Caco-2 (cell line): ENCODE results near the gene ZG16. TPM values are rescaled to one million over a fixed set of nuclear protein-coding genes. Genes with fewer than 3 reads are reported as not detected.
A peak's percentile ranks its signal among the peaks of the same experiment; 100 is the strongest.

ENCODE experiments used
- BruUV-seq: library from RNA; stranded (reverse); fragments of 400-500 nt; replicated peaks from 2 replicates; lab custom pipeline; 2021; lab: Mats Ljungman, UMichigan
- CTCF ChIA-PET: fragments of 300-600 bp; sonication (Branson Sonifier 250); formaldehyde crosslinking; loops from one replicate; lab custom pipeline; 2022; ENCODE audit warnings: antibody characterized with exemption; lab: Charles Lee
- POLR2A ChIA-PET: fragments of 300-600 bp; sonication (Branson Sonifier 250); formaldehyde crosslinking; loops from one replicate; lab custom pipeline; 2022; ENCODE audit warnings: antibody characterized with exemption; lab: Charles Lee
- DNase-seq, 2 experiments: peaks; one replicate each; pipeline versions ENCODE4 v3.0.0 to v3.0.0-alpha.2; 2020 to 2022
- H3K27me3 ChIP-seq: replicated peaks from 2 replicates; pipeline ENCODE4 v1.6.0; 2011; ENCODE audit warnings: low read length; ENCODE audit not compliant: control insufficient read depth, insufficient read depth
- H3K36me3 ChIP-seq: 2 replicates; pipeline ENCODE4 v1.5.1; 2011; ENCODE audit warnings: low read length; ENCODE audit not compliant: control insufficient read depth, insufficient read depth
- H3K4me1 ChIP-seq: fragments of 250-450 bp; sonication (Bioruptor Pico); 2 replicates; pipeline ENCODE4 v1.5.1; 2020; ENCODE audit warnings: mild to moderate bottlenecking
- H3K4me3 ChIP-seq: 2 replicates; pipeline ENCODE4 v1.5.1; 2011; ENCODE audit warnings: low read depth, mild to moderate bottlenecking, control low read depth, low read length
- H3K9me3 ChIP-seq: fragments of 250-450 bp; sonication (Bioruptor Pico); 2 replicates; pipeline ENCODE4 v1.5.1; 2020; ENCODE audit warnings: mild to moderate bottlenecking, moderate library complexity
- H3K27ac Mint-ChIP-seq: one replicate; pipeline ENCODE4 v1.8.0; 2022; ENCODE audit warnings: mixed read lengths; ENCODE audit not compliant: unreplicated experiment
- H3K27me3 Mint-ChIP-seq: one replicate; pipeline ENCODE4 v1.8.0; 2022; ENCODE audit warnings: mixed read lengths; ENCODE audit not compliant: insufficient read depth, unreplicated experiment
- H3K36me3 Mint-ChIP-seq: one replicate; pipeline ENCODE4 v1.8.0; 2022; ENCODE audit warnings: mild to moderate bottlenecking, mixed read lengths; ENCODE audit not compliant: insufficient read depth, unreplicated experiment
- H3K4me1 Mint-ChIP-seq: one replicate; pipeline ENCODE4 v1.8.0; 2022; ENCODE audit warnings: low read depth, mixed read lengths; ENCODE audit not compliant: unreplicated experiment
- H3K4me3 Mint-ChIP-seq: one replicate; pipeline ENCODE4 v1.8.0; 2022; ENCODE audit warnings: mild to moderate bottlenecking, moderate library complexity, mixed read lengths; ENCODE audit not compliant: unreplicated experiment
- H3K9me3 Mint-ChIP-seq: one replicate; pipeline ENCODE4 v1.8.0; 2022; ENCODE audit warnings: mixed read lengths; ENCODE audit not compliant: unreplicated experiment
- intact Hi-C: fragments of 100-400 bp; cut with micrococcal nuclease; formaldehyde crosslinking; loops from one replicate; pipeline ENCODE4 v1.10.0; 2022; ENCODE audit not compliant: unreplicated experiment
- total RNA-seq: library from RNA; stranded (reverse); gene quantifications from 2 replicates; pipeline ENCODE4 v1.2.3, GENCODE V29; 2022
- TF ChIP-seq, protein P1 (sequence below), 2 experiments: fragments of 200-600 bp in 1 of 2; IDR thresholded peaks; 1 replicate in 1 of 2; 2 replicates in 1 of 2; pipeline versions ENCODE4 v1.5.1 to v1.8.0; 2011 to 2022; ENCODE audit warnings: antibody characterized with exemption in 1 of 2, control low read depth in 1 of 2, inconsistent platforms in 1 of 2, low read depth in 1 of 2, low read length in 1 of 2, mild to moderate bottlenecking in 1 of 2, moderate library complexity in 1 of 2; ENCODE audit not compliant: insufficient read depth in 1 of 2, severe bottlenecking in 1 of 2, unreplicated experiment in 1 of 2

Gene ZG16
- total RNA-seq, 1 experiment from 2014 or later: 1.9 TPM

DNA sequence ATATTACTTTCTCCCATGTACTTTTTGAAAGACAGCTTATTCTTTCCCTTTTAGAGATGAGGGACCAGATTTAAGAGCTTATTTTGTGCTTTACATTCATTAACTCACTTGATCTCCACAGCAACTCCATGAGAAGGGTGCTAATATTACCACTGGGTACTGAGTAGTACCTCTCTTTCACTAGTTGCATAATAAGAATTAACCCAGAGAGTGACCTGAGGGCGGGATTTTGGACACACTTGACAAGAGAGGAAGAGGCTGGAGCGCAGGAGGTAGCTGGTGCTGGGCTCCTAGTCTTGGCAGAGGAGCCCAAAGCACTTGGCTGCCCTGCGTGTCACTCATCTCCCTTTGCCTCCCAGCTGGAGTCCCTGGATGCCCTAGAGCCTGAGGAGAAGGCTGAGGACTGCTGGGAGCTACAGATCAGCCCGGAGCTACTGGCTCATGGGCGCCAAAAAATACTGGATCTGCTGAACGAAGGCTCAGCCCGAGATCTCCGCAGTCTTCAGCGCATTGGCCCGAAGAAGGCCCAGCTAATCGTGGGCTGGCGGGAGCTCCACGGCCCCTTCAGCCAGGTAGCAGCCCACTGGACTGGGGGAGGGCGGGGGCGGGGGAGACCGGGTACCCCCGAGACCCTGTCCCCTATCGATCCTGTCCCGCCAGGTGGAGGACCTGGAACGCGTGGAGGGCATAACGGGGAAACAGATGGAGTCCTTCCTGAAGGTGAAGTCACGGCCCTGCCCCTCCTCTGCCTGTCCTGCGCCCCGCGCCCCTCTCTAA, 26.6 kb downstream of the ZG16 start:
- intact Hi-C loops: loop anchor here (2.0 to 5.0 kb wide), 2 partner anchors 14 to 102 kb away; partner anchors contain the start of gene KIF22
- POLR2A ChIA-PET: interaction anchor here (0.6 to 0.9 kb wide), 3 partner anchors 15 to 157 kb away, joined by 3 to 4 read pairs (median 3); partner anchors contain the start of gene TMEM219
- no peak for DNase-seq
- H3K4me3 Mint-ChIP-seq: peak overlapping the region; percentile 79
- Histone ChIP-seq H3K36me3 (peaks cover 12% of the 10 kb centered on the region), H3K4me1 (peaks cover 17% of the 10 kb centered on the region; the same call in 1 of the 2 replicates), H3K4me3 (peak overlapping the region; percentile 59), H3K27me3 (no peaks in the 10 kb centered on the region), H3K9me3 (no peaks in the 10 kb centered on the region)
- H3K9me3 Mint-ChIP-seq: no peaks in the 10 kb centered on the region
- TF ChIP-seq, protein P1, sequence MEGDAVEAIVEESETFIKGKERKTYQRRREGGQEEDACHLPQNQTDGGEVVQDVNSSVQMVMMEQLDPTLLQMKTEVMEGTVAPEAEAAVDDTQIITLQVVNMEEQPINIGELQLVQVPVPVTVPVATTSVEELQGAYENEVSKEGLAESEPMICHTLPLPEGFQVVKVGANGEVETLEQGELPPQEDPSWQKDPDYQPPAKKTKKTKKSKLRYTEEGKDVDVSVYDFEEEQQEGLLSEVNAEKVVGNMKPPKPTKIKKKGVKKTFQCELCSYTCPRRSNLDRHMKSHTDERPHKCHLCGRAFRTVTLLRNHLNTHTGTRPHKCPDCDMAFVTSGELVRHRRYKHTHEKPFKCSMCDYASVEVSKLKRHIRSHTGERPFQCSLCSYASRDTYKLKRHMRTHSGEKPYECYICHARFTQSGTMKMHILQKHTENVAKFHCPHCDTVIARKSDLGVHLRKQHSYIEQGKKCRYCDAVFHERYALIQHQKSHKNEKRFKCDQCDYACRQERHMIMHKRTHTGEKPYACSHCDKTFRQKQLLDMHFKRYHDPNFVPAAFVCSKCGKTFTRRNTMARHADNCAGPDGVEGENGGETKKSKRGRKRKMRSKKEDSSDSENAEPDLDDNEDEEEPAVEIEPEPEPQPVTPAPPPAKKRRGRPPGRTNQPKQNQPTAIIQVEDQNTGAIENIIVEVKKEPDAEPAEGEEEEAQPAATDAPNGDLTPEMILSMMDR (IDR thresholded peaks at IDR 0.05; ENCODE audit: insufficient read depth in 1 of 2, low read depth in 1 of 2, low read length in 1 of 2, severe bottlenecking in 1 of 2, unreplicated experiment in 1 of 2): no peak
- CTCF ChIA-PET: interaction anchor here (0.6 to 1.2 kb wide), 5 partner anchors 11 to 106 kb away, joined by 3 to 7 read pairs (median 3); partner anchors contain the start of gene PAGR1
- TSS peak; percentile 76 for BruUV-seq
- H3K4me1 Mint-ChIP-seq: peaks cover 23% of the 10 kb centered on the region
- H3K27ac Mint-ChIP-seq: peak overlapping the region; percentile 92
- no peaks in the 10 kb centered on the region for H3K27me3 Mint-ChIP-seq
- H3K36me3 Mint-ChIP-seq: peaks cover 85% of the 10 kb centered on the region

DNA sequence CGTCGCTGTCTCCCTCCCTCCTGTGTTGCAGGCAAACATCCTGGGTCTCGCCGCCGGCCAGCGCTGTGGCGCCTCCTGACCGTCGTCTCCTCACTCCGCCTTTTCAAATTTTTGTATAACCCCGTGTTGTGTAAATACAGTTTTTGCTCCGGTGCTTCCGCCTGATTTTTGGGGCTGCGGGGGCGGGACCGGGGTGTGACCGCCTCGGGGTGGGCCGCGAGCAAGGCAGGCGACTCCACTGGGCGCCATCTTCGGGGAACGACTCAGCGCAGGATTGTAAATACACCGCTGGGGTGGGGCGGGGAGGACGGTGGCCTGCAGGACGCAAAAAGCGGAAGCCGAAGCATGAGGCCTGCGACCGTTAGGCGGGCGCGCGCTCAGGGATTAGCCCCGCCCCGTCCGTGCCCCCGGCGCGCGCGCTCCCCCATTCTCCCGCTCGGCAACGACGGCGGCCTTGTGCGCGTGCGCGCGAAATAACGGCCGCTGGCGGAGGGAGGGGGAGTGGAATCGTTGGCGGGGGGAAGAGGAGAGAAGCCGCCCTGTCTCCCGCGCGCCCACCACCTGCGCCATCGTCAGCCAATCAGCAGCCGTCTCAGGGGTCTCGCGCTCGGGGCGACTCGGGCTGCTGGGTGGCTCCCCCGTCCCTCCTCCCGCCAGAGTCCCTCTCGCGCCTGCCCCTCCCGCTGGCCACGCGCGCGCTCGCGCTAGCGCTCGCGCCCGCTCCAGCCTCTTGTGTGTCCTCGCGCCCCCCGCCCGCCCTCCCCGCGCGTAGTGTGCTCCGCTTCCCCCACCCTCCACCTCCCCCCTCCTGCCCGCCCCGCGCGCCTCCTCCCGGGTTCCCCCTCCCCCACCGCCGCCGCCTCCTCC, 27.4 kb downstream of the ZG16 start:
- intact Hi-C loops: loop anchor here (2.0 to 5.0 kb wide), 2 partner anchors 15 to 103 kb away; partner anchors contain the start of gene KIF22
- H3K27me3 Mint-ChIP-seq: no peaks in the 10 kb centered on the region
- Histone ChIP-seq H3K27me3 (no peaks in the 10 kb centered on the region), H3K4me3 (peak overlapping the region; percentile 59), H3K36me3 (peaks cover 12% of the 10 kb centered on the region), H3K4me1 (peaks cover 19% of the 10 kb centered on the region; the same call in 1 of the 2 replicates), H3K9me3 (no peaks in the 10 kb centered on the region)
- CTCF ChIA-PET: interaction anchor here (3.5 kb wide), 1 partner anchor 43 kb away, joined by 26 read pairs; no protein-coding TSS in a partner anchor
- peak overlapping the region; percentile 79 for H3K4me3 Mint-ChIP-seq
- H3K27ac Mint-ChIP-seq: peak overlapping the region; percentile 92
- TF ChIP-seq, protein P1 (IDR thresholded peaks at IDR 0.05; ENCODE audit: insufficient read depth in 1 of 2, low read depth in 1 of 2, low read length in 1 of 2, severe bottlenecking in 1 of 2, unreplicated experiment in 1 of 2): peak in 1 of 2 experiments; percentile 13
- POLR2A ChIA-PET: interaction anchor here (0.6 to 0.9 kb wide), 2 partner anchors 15 kb away, joined by 3 to 4 read pairs; partner anchors contain the start of gene KIF22
- DNase-seq: peak; percentile 96 to 97
- no peaks in the 10 kb centered on the region for H3K9me3 Mint-ChIP-seq
- no TSS peak for BruUV-seq
- peaks cover 85% of the 10 kb centered on the region for H3K36me3 Mint-ChIP-seq
- H3K4me1 Mint-ChIP-seq: peaks cover 25% of the 10 kb centered on the region
